NCI-H345 (cell line): ENCODE results near the gene BICRAL.
A peak's percentile ranks its signal among the peaks of the same experiment; 100 is the strongest.
"Not testable (repeated sequence)": the region's sequence is repeated elsewhere in the genome, so short reads cannot be mapped to it uniquely, and the experiment has no call there.

Experiments
- DNase-seq: peaks from one replicate; lab custom pipeline; 2025; lab: John Stamatoyannopoulos, UW

The BICRAL gene

DNA sequence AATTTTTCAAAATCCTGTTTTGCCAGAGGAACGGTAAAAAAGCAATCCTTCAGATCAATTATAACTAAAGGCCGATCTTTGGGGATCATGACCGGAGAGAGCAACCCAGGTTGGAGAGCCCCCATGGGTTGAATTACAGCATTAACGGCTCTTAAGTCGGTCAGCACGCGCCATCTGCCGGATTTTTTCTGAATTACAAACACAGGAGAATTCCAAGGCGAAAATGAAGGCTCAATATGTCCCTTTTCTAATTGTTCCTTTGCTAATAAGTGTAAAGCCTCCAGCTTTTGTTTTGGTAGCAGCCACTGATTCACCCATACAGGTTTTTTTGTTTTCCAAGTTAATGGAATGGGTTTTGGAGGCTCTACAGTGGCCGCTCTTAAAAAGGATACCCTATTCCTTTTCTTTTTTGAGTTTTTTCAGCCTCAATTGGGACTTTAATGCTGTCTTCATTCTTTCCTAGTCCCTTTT lies 117.1 kb downstream of the BICRAL start:
- DNase-seq: peak; percentile 85

DNA sequence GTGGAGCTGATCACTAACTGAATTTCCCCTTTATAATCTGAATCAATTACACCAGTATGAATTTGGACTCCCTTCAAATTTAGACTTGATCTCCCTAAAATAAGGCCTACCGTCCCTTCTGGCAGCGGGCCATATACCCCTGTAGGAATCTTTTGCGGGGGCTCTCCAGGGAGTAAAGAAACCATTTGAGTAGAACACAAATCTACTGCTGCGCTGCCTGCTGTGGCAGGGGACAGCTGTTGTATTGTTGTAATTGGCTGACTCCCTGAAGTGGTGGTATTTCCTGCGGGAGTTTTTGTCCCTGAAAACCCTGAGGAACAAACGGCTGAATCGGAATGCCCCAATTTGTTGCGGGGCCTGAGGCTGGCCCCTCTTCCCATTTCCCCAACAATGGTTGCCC lies 118.0 kb downstream of the BICRAL start:
- peak; percentile 60 for DNase-seq

DNA sequence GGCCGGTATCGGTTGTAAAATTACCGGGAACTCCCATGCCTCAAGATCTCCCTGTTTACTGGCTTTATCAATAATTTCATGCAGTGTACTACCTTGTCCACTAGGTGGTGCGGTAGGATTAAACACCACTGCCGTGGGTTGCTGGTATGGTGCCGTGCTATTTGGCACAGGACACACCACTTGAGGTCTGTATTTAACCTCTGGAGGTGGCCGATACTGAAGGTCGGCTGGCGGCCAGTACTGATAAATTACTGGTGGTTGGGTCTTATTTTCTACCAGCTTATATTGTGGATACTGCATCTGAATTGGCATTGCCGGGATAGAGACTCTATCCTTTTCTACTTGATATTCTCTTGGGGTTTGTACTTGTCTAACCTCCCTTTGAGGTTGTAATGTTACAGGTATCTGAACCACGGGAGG lies 119.7 kb downstream of the BICRAL start:
- peak; percentile 87 for DNase-seq

DNA sequence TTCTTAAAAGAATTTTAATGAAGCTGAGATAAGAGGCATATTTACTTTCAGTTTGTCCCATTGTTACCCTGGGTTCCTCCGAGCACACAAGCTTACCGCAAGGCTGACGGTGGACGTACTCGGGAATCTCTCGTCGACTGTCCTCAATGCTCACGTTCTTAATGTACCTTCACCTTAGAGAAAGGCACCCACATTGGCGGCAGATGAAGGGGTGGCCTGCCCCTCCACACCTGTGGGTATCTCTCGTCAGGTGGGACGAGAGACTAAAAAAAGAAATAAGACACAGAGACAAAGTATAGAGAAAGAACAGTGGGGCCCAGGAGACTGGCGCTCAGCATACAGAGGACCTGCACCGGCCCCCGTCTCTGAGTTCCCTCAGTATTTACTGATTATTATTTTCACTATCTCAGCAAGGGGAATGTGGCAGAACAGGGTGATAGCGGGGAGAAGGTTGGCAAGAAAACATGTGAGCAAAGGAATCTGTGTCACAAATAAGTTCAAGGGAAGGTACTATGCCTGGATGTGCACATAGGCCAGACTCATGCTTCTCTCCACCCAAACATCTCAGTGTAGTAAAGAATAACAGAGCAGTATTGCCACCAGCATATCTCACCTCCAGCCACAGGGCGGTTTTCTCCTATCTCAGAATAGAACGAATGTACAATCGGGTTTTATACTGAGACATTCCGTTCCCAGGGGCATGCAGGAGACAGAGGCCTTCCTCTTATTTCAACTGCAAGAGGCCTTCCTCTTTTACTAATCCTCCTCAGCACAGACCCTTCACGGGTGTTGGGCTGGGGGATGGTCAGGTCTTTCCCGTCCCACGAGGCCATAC lies 120.8 kb downstream of the BICRAL start:
- DNase-seq: not testable (repeated sequence)

DNA sequence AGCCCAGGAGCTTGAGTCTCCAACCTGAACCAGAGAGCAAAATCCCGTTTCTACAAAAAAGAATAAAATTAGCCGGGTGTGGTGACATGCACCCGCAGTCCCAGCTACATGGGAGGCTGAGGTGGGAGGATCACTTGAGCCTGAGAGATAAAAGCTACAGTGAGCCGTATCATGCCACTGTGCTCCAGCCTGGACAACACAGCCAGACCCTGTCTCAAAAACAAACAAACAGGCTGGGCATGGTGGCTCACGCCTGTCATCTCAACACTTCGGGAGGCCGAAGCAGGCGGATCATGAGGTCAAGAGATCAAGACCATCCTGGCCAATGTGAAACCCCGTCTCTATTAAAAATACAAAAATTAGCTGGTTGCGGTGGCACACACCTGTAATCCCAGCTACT lies 122.6 kb downstream of the BICRAL start:
- no peak for DNase-seq

DNA sequence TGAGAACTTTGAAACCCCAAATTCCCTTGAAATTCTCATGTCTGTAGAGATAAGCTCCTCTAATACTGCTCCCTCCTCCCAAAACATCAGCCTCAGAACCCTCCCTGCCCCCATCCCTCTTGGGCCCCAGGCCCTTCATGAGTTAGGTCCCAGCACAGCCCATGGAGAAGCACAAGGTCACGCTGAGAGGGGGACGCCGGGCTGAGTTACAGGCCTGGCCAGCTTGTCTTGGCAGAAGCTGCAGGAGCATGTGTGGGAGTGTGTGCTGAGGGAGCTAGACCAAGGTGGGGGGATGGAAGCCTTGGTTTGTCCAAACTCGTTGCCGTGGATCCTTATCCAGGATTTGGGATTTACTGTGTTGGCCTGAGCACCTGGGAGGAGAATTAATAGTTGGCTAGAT lies 125.5 kb downstream of the BICRAL start:
- DNase-seq: no peak

DNA sequence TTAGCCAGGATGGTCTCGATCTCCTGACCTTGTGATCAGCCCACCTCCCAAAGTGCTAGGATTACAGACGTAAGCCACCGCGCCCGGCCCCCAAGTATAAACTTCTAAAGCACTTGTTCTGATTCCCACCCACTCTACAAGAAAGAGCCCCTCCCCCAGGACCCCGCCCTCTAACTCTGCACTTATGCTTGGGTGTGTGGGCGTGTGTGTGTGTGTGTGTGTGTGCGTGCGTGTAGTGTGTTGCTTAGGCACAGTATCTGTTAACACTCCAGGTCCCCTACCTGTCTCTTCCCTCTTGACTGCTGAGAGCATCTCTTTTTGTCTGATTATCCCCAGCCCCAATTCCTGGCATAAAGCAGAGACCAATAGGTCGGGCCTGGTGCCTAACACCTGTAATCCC lies 128.0 kb downstream of the BICRAL start:
- no peak for DNase-seq

DNA sequence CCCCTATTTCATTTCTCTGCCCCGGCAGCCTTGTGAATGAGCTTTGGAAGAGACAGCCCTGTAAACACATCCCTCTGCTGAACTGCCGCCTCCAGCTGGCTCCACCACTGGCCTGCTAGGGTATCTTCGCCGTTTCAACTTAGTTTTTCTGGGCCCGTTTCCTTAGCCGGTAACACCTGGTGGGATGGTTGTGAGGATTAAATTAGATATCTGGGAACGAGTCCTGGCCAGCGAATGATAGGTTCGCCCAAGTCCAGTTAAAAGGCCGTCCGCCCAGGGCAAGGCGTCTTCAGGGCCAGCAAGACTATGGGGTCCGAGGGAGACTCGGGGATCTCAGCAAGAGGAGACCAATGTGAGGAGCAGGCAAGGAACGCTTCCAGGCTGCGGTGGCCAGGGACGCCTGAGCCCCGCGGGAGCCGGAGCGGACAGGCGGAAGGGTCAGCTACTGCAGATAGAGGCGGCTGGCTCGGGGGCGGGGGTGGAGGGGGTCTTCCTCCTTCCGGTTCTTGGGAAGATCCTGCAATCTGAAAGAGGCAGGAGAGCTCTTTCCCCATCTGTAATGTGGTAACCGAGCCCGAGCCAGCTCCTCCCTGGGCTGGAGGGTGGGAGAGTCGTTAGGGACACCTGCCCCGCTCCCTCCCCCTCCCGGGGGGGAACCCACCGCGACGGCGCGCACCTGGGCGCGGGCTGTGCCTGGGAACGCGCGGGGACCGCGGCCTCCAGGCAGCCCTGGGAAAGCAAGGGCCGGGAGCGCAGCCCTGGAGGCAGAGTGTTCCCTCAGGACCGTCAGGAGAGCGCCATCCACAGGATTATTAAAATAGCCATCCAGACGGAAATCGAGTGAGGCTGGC lies 129.5 kb downstream of the BICRAL start:
- DNase-seq: no peak

DNA sequence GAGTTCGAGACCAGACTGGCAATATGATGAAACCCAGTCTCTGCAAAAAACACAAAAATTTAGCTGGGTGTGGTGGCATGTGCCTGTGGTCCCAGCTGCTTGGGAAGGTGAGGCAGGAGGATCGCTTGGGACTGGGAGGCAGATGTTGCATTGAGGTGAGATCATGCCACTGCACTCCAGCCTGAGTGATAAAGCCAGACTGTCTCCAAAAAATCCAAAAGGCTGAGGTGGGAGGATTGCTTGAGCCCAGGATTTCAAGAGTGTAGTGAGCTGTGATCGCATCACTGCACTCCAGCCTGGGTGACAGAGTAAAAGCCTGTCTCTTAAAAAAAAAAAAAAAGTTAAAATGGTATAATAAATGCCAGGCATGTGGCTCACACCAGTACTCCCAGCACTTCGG lies 132.7 kb downstream of the BICRAL start:
- no peak for DNase-seq

DNA sequence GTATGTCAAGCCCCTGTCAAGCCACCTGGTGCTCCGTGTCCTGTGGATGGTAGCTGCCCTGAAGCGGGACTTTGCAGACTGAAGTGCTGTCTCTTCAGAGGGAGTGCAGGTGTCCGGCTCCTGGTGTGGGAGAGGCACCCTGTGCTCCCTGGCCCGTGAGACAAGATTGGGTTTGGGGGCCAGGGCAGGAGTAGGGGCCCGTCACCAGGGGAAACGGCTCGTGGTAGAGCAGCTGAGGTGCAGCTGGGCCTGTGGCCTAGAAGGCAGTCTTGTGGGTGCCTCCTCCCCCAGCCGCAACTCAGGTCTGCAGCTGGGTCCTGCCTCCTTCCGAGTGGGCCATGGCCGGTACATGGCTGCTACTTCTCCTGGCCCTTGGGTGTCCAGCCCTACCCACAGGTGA lies 133.9 kb downstream of the BICRAL start, which contains the start of gene PTCRA:
PTCRA (plus strand) TSS at position 322 of the 400 bp plus-strand sequence; CDS start at position 339, 17 bp downstream.
- DNase-seq: no peak

DNA sequence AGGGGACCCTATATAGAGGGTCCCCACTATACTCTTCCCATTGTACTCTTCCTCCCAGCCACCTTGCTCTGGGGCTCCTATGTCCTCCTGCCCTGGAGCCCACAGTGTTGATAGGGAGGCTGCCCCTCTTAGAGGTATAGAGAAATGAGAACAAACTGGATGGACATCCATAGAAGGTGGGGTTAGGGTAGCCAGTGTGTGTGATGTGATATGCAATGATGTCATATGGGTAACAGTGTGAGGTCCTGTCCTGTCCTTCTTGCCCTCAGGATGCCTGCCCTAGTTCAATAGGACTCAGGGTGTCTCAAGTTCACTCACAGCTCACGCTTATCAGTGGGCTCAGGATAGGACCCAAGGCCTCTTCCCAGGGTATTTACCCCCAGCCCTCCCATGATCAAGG lies 134.4 kb downstream of the BICRAL start:
- DNase-seq: no peak
